Measurements from ENCODE around the gene RAD51D. TPM values are rescaled to one million over a fixed set of nuclear protein-coding genes. Genes with fewer than 3 reads are reported as not detected.

The RAD51D gene
- polyA plus RNA-seq, 2 of the 4 experiments (the other 2 are of a cell fraction) = 18.4 to 23.8 TPM

- TF ChIP-seq E2F6 (IDR thresholded peaks at IDR 0.05; ENCODE audit: borderline replicate concordance, low read depth) (peak; percentile 82), CTCF (IDR thresholded peaks at IDR 0.05) (peak; percentile 98), RAD21 (conservative IDR thresholded peaks at IDR 0.05 in 1 of 2, IDR thresholded peaks at IDR 0.05 in 1 of 2) (peak; percentile 86 to 100), JUN (IDR thresholded peaks at IDR 0.05) (peak in 1 of 2 experiments; percentile 73; a peak in 2 of 5 replicates), EHF (CRISPR knock-in tag; IDR thresholded peaks at IDR 0.05) (peak; percentile 64; the same call in 1 of the 2 replicates), ELK1 (IDR thresholded peaks at IDR 0.05; ENCODE audit: low read depth, low read length) (no peak)
Measured at GRCh38 chr17:35119370-35120165, at the start of gene RAD51D (continued).

GRCh38 chr17:35167666-35168065 lies 48.0 kb upstream of the RAD51D start:
- 6% methylated on average over 1 of the region's 1 CpG for WGBS (ENCODE audit: missing lambda C conversion rate)
- ATAC-seq = no peak
- Histone ChIP-seq H3K4me3 (no peak overlapping the region), H3K9me3 (no peaks in the 10 kb centered on the region), H3K4me2 (no peak overlapping the region), H3K27ac (no peak overlapping the region), H3K4me1 (peaks cover 6% of the 10 kb centered on the region; the same call in 2 of the 3 replicates)
- no peak for DNase-seq (ENCODE audit: low read depth in 1 of 2, low spot score in 1 of 2)
- CTCF ChIA-PET = interaction anchor here (0.8 to 13.9 kb wide), 6 partner anchors 9 to 579 kb away, joined by 3 to 308 read pairs (median 3); partner anchors contain the start of genes RAD51D and SLFN12L
- TF ChIP-seq ZNF302 (CRISPR knock-in tag; IDR thresholded peaks at IDR 0.05) (no peak), RAD21 (conservative IDR thresholded peaks at IDR 0.05 in 1 of 2, IDR thresholded peaks at IDR 0.05 in 1 of 2) (no peak), SMC3 (IDR thresholded peaks at IDR 0.05) (no peak), EHF (CRISPR knock-in tag; IDR thresholded peaks at IDR 0.05) (no peak), USF2 (IDR thresholded peaks at IDR 0.05) (no peak), MAX (IDR thresholded peaks at IDR 0.05) (no peak), RARB (CRISPR knock-in tag; IDR thresholded peaks at IDR 0.05) (no peak), POLR2AphosphoS2 (conservative IDR thresholded peaks at IDR 0.05; ENCODE audit: low read length) (no peak), TP53 (CRISPR knock-in tag; IDR thresholded peaks at IDR 0.05) (no peak), CHD4 (IDR thresholded peaks at IDR 0.05; ENCODE audit: borderline replicate concordance) (no peak), PHF8 (IDR thresholded peaks at IDR 0.05; ENCODE audit: borderline replicate concordance, low read depth) (no peak)
- POLR2A ChIA-PET = interaction anchor here (0.5 kb wide), 1 partner anchor 415 kb away, joined by 3 read pairs; no protein-coding TSS in a partner anchor
- no peak for FAIRE-seq

- Histone ChIP-seq H3K4me3 (no peak overlapping the region), H3K9me3 (no peaks in the 10 kb centered on the region), H3K27ac (no peak overlapping the region), H3K4me2 (no peak overlapping the region), H3K4me1 (peaks cover 6% of the 10 kb centered on the region; the same call in 2 of the 3 replicates)
- FAIRE-seq (no peak), ATAC-seq (no peak), DNase-seq (ENCODE audit: low read depth in 1 of 2, low spot score in 1 of 2) (no peak)
- POLR2A ChIA-PET = no interaction called here
- CTCF ChIA-PET = interaction anchor here (0.8 to 13.9 kb wide), 5 partner anchors 8 to 580 kb away, joined by 3 to 308 read pairs (median 3); partner anchors contain the start of genes RAD51D and SLFN12L
- WGBS (ENCODE audit: missing lambda C conversion rate) = 39% methylated on average over 3 of the region's 3 CpGs
- TF ChIP-seq JUN (IDR thresholded peaks at IDR 0.05) (no peak), TFCP2L1 (CRISPR knock-in tag; IDR thresholded peaks at IDR 0.05) (no peak), USF2 (IDR thresholded peaks at IDR 0.05) (no peak), EHF (CRISPR knock-in tag; IDR thresholded peaks at IDR 0.05) (no peak), FOSL2 (IDR thresholded peaks at IDR 0.05) (no peak), FOSL2 (CRISPR knock-in tag; IDR thresholded peaks at IDR 0.05) (no peak), BHLHE40 (IDR thresholded peaks at IDR 0.05; ENCODE audit: low read depth, low read length) (no peak), MAX (IDR thresholded peaks at IDR 0.05) (no peak), ESRRA (IDR thresholded peaks at IDR 0.05; ENCODE audit: borderline replicate concordance, low read length) (no peak), ZNF302 (CRISPR knock-in tag; IDR thresholded peaks at IDR 0.05) (no peak), EHMT2 (IDR thresholded peaks at IDR 0.05; ENCODE audit: low read depth) (no peak), RARB (CRISPR knock-in tag; IDR thresholded peaks at IDR 0.05) (no peak), ATOH8 (CRISPR knock-in tag; IDR thresholded peaks at IDR 0.05; ENCODE audit: low read depth) (no peak), RAD21 (conservative IDR thresholded peaks at IDR 0.05 in 1 of 2, IDR thresholded peaks at IDR 0.05 in 1 of 2) (no peak), FOSB (CRISPR knock-in tag; IDR thresholded peaks at IDR 0.05) (no peak), CEBPB (IDR thresholded peaks at IDR 0.05) (no peak), PHF8 (IDR thresholded peaks at IDR 0.05; ENCODE audit: borderline replicate concordance, low read depth) (no peak)
Measured at GRCh38 chr17:35167046-35167445, 47.4 kb upstream of the RAD51D start.
